NCI-H146 (cell line): ENCODE data around the gene SLC7A5.

Experiments used
- DNase-seq: peaks from one replicate; lab custom pipeline; 2025; lab: John Stamatoyannopoulos, UW

SLC7A5 gene

DNA sequence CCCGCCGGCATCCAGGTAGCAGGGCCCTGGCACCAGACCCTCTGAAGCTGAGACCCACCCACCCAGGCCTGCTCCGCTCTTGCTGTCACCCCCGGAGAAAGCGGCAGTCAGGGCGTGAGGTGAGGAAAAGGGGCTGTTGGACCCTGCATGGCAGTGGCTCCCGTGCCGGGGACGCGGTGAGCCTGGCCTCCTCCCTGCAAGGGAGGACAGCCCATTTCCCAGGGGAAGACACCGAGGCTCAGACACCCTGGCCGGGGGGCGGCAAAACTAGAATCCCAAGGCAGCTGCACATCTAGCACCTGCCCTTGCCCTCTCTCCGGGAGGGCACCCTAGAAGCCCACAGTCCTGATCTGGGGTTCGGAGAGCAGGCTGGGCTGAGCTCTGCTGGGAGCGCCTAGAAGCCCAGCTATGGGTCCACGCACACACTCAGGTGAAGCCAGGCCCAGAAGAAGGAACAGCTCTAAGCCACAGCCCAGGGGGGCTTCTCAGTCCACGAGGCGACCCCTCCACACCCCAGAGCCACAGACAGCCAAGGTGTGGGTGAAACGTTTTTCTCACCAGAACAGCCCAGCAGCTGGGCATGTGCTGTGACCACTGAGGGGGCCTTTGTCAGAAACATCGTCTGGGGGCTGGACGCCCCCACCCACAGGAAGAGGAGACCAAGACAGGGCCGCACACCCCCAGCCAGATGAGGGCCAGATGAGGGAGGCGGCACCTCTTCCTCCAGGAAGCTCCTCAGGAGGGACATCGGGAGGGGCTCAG lies 22.4 kb downstream of the SLC7A5 start:
- no peak for DNase-seq

DNA sequence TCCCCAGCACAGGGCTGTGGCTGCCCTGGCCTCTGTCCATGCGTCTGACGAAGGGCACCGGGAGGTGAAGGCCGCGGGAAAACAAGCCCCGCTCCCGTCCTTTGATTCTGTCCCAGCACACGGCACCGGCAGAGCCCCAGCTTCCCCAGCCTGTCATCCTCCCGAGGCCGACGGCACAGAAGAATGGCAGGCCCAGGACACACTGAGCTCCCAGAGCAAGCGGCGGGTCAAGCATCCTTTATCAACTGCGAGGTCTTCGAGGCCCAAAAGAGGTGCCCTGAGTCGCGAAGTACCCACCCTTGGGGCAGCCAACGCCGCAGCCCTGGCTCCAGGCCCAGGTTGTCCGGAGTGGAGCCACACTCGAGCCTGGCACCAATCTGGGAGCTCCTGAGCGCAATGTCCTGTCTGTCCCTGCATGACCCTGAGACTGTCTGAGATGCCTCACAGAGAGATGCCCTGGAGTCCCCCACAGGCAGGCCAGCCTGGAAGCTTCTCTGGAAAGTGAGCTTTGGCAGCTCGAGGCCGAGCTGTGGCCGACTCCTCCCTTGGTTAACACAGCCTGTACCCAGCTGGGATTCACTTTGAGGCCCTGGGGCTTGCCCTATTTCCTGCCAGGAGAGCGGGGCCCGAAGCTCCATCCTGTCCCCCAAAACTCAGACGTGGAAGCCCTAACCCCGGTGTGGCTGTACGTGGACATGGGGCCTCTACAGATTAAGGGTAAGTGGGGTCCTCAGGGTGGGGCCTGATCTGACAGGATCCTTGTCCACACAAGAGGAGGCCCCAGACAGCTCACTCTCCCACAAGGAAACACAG lies 23.3 kb downstream of the SLC7A5 start:
- no peak for DNase-seq

DNA sequence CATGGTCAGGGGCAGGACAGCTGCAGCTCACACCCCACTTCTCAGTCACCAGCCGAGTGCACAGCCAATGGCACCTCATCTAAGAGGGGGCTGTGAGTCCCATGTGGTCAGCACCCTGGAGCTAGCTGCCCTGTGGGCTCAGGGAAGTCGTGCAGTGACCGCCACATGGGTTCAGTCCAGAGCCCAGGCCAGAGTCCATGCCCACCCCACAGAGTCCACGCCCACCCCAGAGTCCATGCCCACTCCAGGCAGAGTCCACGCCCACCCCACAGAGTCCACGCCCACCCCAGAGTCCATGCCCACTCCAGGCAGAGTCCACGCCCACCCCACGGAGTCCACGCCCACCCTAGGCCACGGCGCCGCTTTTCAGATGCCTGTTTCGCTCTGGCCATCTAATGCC lies 24.1 kb downstream of the SLC7A5 start:
- DNase-seq, result no peak

GRCh38 chr16:87844809-87845208 lies 24.5 kb downstream of the SLC7A5 start:
- no peak for DNase-seq

DNA sequence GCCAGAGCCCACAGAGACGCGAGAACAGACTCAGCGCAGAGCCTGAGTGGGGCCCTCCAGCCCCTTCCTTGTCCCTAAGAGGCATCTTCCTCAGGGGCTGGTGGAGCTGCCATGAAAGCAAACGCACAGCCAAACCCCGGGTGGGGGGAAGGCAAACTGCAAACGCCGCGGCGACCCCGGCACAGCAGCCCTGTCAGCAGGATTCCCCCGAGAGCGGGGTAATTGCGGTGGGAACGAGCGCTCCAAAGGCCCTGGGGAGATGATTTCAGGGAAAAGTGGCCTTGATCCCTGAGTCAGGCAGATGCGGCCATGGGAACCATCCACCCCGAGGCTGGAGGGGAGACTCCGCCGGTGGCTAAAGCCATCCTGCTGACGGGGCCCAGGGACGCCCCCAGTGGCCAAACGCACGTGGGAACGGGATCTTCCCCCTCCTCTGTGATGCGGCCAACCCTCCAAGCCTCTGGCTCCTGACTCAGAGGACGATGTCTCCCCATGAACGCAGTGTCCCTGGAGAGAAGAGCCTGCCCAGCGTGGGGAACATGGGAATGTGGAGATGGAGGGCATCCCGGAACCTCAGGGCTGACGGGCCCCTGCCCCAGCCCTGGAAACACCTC lies 25.1 kb downstream of the SLC7A5 start:
- no peak for DNase-seq

DNA sequence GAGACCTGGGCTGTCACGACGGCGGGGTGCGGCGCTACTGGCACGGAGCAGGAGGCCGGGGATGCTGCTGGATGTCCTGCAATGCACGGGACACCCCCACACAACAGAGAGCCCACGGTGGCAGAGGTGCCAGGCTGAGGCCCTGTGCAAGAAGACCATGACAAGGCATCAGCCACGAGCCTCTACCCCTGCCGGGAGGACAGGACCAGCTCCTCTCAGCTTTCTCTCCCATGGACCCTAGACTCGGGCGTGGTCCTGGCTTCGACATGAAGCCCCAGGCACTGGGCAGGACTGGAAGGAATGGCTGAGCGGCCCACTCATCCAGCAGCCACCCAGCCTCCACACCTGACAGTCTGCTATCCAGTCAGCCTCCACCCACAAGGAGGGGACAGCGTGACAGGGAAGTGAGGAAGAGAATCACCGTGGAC lies 25.6 kb downstream of the SLC7A5 start:
- DNase-seq, result no peak

GRCh38 chr16:87842209-87842869 lies 27.0 kb downstream of the SLC7A5 start:
- no peak for DNase-seq

DNA sequence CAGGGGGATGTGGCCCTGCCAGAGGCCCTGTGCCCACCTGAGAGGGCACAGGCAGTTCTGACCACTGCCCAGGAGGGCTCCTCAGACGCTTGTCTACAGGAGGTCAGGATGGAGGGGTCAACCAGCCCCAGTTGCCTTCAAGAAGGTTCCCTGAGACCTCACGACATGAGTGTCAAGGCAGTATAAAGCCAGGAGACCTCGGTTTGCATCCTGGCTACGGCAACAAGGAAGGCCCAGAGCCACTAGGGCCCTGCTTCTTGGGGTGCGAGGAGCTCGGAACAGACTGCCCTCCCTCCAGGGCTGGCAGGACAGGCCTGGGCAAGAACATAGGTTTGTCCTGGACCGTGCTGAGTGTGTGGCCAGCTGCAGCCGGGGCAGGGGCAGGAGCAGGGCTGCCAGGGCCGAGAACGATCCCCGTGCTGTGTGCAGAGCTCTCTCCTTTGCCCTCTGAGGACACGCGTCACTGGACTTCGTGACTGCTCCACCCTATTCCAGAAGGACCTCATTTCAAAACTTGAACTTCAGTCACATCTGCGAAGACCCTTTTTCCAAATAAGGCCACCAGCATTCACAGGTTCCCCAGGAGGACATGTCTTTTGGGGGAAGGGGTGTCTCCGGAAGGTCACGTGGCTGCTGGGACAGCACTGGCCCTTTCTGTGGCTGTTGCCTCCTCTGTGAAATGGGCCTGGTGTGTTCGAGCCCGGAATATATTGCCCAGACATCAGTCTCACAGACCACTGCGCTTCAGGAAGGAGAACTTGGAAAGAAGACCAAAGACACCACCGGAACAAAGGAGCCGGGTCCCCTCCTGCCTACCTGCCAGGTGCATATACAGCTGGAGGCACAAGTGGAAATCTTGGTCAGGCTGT lies 27.7 kb downstream of the SLC7A5 start:
- DNase-seq, result no peak

DNA sequence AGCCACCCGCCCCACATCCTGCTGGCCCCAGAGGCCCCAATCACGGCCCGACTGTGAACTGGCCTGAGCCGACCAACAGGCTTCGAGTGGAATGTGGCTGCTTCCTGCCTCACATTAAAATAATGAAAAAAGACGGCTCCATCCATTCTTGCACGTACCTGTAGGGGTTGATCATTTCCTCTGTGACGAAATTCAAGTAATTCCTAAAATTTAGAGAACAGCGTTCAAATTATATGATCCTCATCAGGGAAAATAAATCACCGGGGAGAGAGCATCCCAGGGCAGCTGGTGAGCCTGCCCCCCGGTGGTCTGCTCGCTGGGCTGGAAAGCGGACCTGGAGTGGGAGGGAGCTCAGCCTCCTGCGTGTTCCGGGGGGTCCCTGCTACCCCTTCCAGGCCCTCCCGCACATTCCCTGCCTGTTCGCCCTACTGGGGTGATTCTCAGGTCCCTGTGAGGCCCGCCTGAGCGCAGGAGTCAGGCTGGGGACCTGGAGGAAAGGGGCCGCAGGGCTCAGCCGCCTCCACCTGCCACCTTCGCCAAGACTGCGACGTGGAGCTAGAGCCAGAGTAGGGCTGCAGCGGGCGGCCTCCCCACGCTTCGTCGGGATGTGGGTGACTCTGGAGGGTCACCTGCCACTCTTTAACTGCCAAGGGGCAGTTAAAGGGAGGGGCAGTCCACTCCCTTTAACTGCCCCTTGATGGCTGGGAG lies 28.9 kb downstream of the SLC7A5 start:
- no peak for DNase-seq

DNA sequence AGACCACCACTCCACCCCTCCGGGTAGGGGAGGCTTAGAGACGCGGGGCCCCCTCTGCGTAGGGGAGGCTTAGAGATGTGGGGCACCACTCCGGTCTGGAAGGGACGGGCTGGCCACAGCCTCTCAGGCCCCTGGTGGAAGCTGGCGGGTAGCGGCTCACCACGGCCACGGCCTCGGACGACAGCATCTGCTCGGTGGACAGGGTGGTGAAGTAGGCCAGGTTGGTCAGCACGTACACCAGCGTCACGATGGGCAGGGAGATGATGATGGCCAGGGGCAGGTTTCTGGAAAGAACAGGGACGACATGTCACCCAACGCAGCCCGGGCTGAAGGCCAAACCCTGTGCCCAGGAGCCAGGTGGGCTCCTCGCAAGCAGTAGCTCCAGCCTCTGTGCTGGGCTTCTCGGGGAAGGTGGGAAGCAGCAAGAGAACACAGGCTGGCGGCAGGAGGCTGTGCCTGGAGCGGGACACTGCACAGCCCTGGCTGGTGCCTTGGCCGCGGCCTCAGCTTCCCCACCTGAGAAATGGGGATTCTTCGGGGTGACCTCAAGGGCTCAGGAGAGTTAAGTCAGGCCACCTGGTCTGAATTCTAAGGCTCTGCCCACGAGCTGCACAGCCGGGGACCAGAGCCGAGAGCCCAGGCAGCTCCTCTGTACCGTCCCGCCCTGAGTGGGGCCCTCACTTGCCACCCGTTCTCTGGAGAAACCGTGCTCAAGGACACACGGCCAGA lies 29.6 kb downstream of the SLC7A5 start:
- no peak for DNase-seq

DNA sequence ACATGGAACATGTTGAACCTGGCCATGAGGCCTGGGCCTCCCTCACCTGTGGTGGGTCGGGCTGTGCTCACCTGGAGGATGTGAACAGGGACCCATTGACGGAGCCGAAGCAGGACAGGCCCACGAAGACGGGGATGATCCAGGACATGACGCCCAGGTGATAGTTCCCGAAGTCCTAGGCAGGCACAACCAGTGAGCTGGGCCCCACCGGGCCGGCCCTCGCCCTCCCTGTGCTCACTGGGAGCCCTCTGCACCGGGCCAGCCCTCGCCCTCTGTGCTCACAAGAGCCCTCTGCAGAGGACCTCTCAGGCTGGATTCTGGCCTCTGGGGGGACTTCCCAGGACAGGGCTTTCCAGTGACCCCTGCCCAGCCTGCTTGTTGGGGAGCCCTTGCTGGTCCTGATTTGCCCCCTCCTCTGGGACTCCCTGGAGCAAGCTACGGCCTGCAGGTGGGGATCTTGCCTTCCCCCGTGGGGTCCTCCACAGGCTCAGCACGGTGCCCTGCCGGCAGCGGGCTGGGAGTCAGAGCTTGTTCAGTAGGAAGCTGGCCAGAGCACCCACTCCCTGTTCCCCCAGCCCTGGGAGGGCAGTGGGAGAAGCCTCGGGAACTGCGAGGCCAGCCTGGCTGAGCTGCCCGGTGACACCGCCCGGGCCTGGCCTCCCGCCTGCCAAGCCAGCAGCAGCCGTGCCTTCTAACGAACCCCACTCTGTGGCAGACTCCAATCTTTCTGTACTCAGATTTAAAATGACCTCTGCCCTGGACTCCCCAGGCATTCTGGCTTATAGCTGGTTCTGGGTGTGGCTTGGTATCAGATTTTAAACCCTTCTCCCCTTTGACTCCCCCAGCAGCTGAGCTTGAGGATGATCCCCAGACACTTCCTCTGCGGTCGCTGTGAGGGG lies 30.4 kb downstream of the SLC7A5 start:
- DNase-seq, result no peak

DNA sequence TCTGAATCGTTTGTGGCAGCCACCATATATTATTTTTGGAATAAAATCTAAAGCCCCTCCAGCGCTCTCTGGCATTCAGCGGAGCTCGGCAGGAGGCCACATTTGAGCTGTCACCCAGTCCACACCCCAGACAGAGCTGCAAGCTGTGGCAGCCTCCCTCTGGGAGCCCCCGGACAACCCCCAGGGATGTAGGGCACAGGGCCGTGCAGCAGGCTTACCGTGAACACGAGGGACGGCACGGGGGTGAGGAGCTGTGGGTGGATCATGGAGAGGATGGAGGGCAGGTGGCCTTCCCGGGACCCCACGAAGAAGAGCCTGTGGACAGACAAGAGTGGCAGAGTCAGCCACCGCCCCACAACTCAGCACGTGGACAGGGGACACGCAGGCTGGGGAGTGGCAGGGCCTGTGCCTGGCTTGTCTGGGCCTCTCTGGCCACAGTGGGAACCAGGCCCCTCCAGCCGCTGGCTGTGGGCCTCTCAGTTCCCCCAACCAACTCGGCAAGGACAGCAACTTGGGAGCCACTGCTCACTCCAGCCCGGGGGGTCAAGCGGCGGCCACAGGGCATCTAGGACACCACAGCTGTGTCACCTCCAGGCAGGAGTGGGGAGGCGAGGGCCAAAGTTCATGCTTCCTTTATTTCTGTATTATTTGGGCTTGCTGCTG lies 31.5 kb downstream of the SLC7A5 start:
- DNase-seq, result no peak

DNA sequence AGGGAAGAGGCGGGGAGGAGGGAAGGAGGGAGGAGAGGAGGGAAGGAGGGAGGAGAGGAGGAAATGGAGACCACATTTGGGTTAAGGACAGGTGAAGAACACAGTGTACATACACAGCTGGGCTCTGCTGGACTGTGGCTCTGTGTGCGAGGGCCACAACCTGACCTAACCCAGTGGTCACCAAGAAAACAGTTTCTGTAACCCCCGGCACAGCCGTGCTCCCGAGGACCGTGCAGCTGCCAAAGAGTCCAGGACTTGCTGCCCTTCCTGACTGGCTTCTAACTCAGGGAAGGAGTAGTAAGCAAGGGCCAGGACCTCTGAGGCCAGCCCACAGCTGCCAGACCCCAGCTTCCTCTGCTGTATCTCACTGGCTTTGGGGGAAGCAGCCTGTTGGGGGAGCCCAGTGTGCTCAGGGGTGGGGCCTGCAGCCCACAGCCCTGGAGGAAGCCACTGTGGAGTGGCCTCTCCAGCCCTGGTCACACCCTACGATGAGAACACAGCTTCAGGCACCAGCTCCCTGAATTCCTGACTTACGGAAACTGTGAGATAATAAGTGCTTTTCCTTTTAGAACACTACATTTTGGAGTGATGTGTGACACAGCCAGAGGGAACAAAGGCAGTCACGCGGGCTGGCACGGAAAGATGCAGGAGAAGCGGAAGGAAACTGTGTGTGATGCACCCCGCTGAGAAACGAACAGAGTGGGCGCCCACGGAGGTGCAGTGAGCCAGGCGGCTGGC lies 32.3 kb downstream of the SLC7A5 start:
- DNase-seq, result no peak

GRCh38 chr16:87836346-87836843 lies 32.9 kb downstream of the SLC7A5 start:
- no peak for DNase-seq

DNA sequence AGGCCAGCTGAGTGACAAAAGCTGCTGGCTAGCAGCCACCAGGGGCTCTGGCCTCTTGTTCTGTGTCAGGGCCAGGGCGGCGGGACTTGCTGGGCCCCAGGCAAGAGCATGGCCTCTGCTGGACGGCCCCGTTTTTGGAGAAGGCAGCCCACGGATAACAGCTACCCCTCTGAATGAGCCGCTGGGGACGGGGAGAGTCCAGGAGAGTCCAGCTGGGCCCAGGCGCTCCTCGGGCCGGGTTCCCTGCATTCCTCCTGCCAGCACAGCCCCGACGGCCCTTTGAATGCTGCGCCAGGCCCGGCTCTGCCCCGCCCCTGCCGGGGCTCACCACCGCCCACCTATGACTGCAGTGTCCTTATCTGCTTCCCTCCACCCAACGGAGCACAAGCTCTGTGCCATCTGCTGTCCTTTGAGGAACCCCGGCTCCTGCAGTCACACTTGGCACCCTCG lies 33.4 kb downstream of the SLC7A5 start:
- DNase-seq, result no peak

- DNase-seq, result no peak
Observed at GRCh38 chr16:87834668-87835473, 34.4 kb downstream of the SLC7A5 start.
